HL-60 (cell line): Measurements from ENCODE around the gene CPLANE1.
"Not testable (repeated sequence)": the region's sequence is repeated elsewhere in the genome, so short reads cannot be mapped to it uniquely, and the experiment has no call there.

ENCODE experiments used
- POLR2AphosphoS5 ChIP-seq: IDR thresholded peaks from 2 replicates; pipeline ENCODE4 v1.6.1; 2012; ENCODE audit warnings: low read depth
- REST ChIP-seq: IDR thresholded peaks from 2 replicates; pipeline ENCODE4 v1.6.1; 2012; ENCODE audit warnings: low read depth; ENCODE audit not compliant: insufficient replicate concordance

GRCh38 chr5:37268100-37268499 is 18.9 kb upstream of the CPLANE1 start:
- TF ChIP-seq REST, POLR2AphosphoS5: not testable (repeated sequence)
